Activated CD4-positive, alpha-beta T cell treated with anti-CD3 and anti-CD28 coated beads, Interleukin-2, amount 50 U/mL, for 4 hours (primary cell): ENCODE data around the gene SLC9B1.

ENCODE experiments used
- DNase-seq, 2 experiments: peaks; one replicate each; pipeline ENCODE4 v3.0.0-alpha.2; 2020

Gene SLC9B1

GRCh38 chr4:103019308-103020124, at the start of gene SLC9B1:
TSS of gene SLC9B1 (minus strand) at chr4:103019705. CDS start at chr4:102991711, 27,994 bp downstream.
- DNase-seq: peak; percentile 92

- no peak for DNase-seq
These were observed 48.5 kb upstream of the SLC9B1 start for GRCh38 chr4:103067841-103068547.

GRCh38 chr4:103060453-103061148, 41.1 kb upstream of the SLC9B1 start:
- DNase-seq: no peak

- DNase-seq: no peak
These were observed 34.5 kb upstream of the SLC9B1 start for GRCh38 chr4:103054030-103054429.

- no peak for DNase-seq
These were observed 33.3 kb upstream of the SLC9B1 start for GRCh38 chr4:103052779-103053178.

- no peak for DNase-seq
These were observed 32.6 kb upstream of the SLC9B1 start for GRCh38 chr4:103052145-103052544.

GRCh38 chr4:103050736-103051436, 31.4 kb upstream of the SLC9B1 start:
- DNase-seq: no peak

GRCh38 chr4:103046416-103047290, 27.1 kb upstream of the SLC9B1 start:
- DNase-seq: peak; percentile 14 to 26

GRCh38 chr4:103044183-103044582, 24.7 kb upstream of the SLC9B1 start:
- no peak for DNase-seq

GRCh38 chr4:103036169-103036568, 16.7 kb upstream of the SLC9B1 start:
- DNase-seq: no peak

- DNase-seq: no peak
These were observed 13.1 kb upstream of the SLC9B1 start for GRCh38 chr4:103032574-103032973.

GRCh38 chr4:103030791-103031190, 11.3 kb upstream of the SLC9B1 start:
- DNase-seq: no peak

- DNase-seq: no peak
These were observed 9.8 kb upstream of the SLC9B1 start for GRCh38 chr4:103029300-103029699.

- DNase-seq: no peak
These were observed 7.4 kb upstream of the SLC9B1 start for GRCh38 chr4:103026868-103027267.

- DNase-seq: no peak
These were observed 5.5 kb upstream of the SLC9B1 start for GRCh38 chr4:103024996-103025395.

GRCh38 chr4:103021120-103021519, 1.6 kb upstream of the SLC9B1 start:
- DNase-seq: no peak

- DNase-seq: no peak
These were observed 856 bp downstream of the SLC9B1 start for GRCh38 chr4:103018391-103019307.

GRCh38 chr4:103012551-103012950, 7.0 kb downstream of the SLC9B1 start:
- no peak for DNase-seq

- DNase-seq: no peak
These were observed 7.4 kb downstream of the SLC9B1 start for GRCh38 chr4:103012060-103012459.

GRCh38 chr4:103011378-103012025, 8.0 kb downstream of the SLC9B1 start:
- no peak for DNase-seq
